ENCODE results near the gene SATB2.
A peak's percentile ranks its signal among the peaks of the same experiment; 100 is the strongest.

Gene SATB2

GRCh38 chr2:199452260-199452990 is 5.3 kb downstream of the SATB2 start:
- DNase-seq (ENCODE audit: low spot score) = peak; percentile 21

GRCh38 chr2:199449956-199450355 is 7.8 kb downstream of the SATB2 start:
- no peak for DNase-seq (ENCODE audit: low spot score)

DNA sequence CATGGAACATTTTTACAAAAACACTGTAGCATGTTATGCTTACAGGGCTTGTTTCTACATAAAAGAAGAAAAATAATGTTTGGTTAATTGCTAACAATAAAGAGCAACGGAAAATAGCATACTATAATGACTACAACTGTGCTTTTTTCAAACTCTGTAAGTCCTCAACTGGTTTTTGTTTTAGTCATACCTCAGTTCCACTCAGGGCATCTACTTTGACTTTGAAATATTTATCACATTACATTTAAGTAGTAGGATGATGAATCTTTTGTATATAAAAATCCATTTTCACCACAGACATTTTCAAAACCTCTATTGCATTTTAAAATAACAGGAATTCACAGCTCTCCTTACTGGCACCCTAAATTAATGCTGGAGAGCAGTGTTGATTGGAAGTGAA is 8.3 kb downstream of the SATB2 start:
- no peak for DNase-seq (ENCODE audit: low spot score)

- DNase-seq (ENCODE audit: low spot score) = no peak
These were observed 10.7 kb downstream of the SATB2 start for GRCh38 chr2:199446996-199447576.

DNA sequence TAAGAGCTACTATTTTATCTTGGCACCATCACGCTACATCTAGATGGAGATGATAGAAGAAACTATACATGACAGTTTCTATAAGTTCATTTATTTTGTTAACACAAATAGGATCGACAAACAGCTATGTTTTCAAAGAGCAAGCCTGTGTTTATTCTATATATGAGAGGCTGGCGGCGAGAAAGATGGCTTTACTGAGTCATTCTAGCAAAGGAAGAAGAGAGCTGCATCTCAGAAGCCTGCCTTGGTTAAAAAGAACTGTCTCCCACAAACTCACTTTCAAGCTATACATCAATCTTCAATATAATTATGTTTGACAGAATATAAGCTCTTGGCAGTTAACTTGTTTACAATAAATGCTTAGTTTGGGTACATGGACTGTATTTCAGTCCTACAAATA is 13.0 kb downstream of the SATB2 start:
- no peak for DNase-seq (ENCODE audit: low spot score)

GRCh38 chr2:199443589-199444130 is 14.1 kb downstream of the SATB2 start:
- no peak for DNase-seq (ENCODE audit: low spot score)

DNA sequence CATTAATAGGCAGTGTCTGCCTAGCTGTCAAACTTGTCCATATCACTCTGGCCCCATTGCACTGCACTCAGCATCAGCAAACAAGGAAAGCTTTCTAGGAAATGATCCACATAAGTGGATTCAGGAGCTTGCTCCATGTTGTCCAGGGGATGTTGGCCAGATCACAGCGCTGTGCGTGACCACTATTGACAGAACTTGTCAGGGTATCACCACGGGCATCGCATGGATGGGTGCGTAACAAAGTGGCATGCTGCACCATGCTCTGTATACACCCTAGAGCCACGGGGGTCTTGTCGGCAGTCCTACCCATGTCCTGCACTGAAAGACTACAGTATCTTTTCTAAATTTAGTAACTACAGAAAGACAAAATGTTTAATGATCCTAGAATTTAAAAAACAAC is 15.6 kb downstream of the SATB2 start:
- DNase-seq (ENCODE audit: low spot score) = no peak

DNA sequence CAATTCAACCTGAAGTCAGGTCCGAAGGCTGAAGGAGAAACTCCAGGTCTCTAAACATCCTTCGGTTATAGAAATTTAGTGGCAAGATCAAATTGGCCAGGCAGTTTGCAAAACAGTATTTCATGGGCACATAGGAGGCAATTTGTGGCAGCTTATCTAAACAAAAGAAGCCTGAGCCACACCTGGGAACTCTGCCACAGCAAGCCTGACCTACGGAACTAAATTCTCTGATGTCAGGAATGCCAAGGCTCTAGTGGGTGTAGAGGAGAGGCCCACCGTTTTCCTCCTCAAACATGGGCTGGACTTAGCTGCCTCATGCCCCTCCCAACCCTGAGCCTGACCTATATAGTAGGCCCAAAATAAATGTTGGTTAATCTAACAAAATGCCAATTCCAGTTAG is 16.0 kb downstream of the SATB2 start:
- DNase-seq (ENCODE audit: low spot score) = no peak

DNA sequence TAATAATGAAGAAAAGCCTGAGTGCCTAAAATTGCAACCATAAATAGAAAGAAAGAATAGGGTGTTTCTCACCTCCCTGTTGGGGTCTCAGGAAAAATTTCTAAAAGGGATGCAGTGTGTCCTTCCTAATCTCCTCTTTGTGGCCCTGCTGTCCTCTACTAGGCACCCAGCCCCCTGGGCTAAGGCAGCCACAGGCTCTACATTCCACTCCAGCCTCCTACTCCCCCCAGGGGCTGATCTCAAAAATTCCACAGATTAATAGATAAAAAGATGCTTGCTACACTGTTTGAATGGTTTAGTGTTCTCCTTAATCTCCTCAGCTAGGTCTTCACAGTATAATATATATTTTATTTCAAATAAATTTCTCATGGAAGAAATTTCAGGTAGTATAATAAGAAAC is 17.6 kb downstream of the SATB2 start:
- DNase-seq (ENCODE audit: low spot score) = no peak

DNA sequence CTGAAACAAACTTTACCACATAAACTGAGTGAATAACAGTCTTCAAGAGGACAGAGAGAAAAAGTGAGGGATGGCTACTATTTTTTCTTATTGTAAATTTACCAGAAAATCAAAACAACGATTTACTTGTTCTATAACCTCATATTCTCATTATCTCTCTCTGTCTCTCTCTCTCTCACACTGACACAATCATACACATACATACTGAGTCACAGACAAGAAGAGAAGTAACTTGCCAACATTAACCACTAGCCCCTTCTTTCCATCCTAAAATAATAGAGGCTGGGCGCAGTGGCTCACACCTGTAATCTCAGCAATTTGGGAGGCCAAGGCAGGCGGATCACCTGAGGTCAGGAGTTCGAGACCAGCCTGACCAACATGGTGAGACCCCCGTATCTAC is 18.2 kb downstream of the SATB2 start:
- DNase-seq (ENCODE audit: low spot score) = no peak

- DNase-seq (ENCODE audit: low spot score) = no peak
These were observed 18.7 kb downstream of the SATB2 start for GRCh38 chr2:199439066-199439465.

DNA sequence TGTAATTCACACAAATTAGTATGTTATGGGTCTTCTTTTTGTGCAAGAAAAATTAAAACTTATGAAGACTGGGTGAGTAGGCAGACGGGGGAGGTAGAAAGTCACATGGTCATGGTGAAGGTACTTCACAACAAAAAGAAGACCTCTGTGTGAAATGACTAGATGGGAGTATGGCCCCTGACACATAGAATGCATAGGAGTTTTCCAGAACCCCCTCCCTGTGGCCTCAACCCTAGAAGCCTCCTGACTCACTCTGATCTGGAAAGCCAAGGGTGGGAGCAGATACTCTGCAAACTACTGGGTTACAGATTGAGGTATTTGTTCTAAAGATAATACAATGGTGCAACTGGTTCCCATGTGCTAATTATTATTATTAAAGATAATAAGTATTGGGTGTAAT is 23.2 kb downstream of the SATB2 start:
- no peak for DNase-seq (ENCODE audit: low spot score)

GRCh38 chr2:199433204-199433832 is 24.4 kb downstream of the SATB2 start:
- no peak for DNase-seq (ENCODE audit: low spot score)

GRCh38 chr2:199431746-199432213 is 26.0 kb downstream of the SATB2 start:
- DNase-seq (ENCODE audit: low spot score) = no peak

- no peak for DNase-seq (ENCODE audit: low spot score)
These were observed 27.5 kb downstream of the SATB2 start for GRCh38 chr2:199430214-199430613.

- no peak for DNase-seq (ENCODE audit: low spot score)
These were observed 29.4 kb downstream of the SATB2 start for GRCh38 chr2:199428291-199428690.

GRCh38 chr2:199424160-199424559 is 33.6 kb downstream of the SATB2 start:
- DNase-seq (ENCODE audit: low spot score) = no peak

DNA sequence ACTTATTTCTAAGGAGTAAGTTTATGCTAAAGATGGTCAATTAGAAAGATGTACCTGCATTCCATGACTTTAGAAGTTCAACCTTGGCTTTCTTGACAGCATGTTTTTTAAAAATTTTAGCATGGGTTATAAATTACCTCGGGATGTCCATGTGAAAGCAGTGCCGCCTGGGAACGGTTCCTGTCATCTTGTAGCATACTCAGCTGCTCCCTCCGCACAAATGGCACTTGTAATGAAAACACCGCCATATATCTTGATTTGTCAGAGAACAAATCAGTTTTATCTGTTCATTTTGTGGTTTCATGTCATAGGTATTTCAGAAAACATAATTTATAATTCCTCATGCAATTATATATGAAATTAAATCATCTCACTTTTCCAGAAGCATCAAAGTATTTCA is 38.3 kb downstream of the SATB2 start:
- no peak for DNase-seq (ENCODE audit: low spot score)

- no peak for DNase-seq (ENCODE audit: low spot score)
These were observed 43.3 kb downstream of the SATB2 start for GRCh38 chr2:199414465-199414864.

GRCh38 chr2:199414001-199414400 is 43.7 kb downstream of the SATB2 start:
- DNase-seq (ENCODE audit: low spot score) = no peak

GRCh38 chr2:199409759-199410529 is 47.8 kb downstream of the SATB2 start:
- DNase-seq (ENCODE audit: low spot score) = peak; percentile 32

GRCh38 chr2:199407421-199407820 is 50.3 kb downstream of the SATB2 start:
- DNase-seq (ENCODE audit: low spot score) = no peak

Measured in AG08395 (cell line).